Measurements from ENCODE around the gene SPON2. TPM values are rescaled to one million over a fixed set of nuclear protein-coding genes. Genes with fewer than 3 reads are reported as not detected.

SPON2 gene
- total RNA-seq, 1 experiment from 2014 or later: 2.3 TPM

DNA sequence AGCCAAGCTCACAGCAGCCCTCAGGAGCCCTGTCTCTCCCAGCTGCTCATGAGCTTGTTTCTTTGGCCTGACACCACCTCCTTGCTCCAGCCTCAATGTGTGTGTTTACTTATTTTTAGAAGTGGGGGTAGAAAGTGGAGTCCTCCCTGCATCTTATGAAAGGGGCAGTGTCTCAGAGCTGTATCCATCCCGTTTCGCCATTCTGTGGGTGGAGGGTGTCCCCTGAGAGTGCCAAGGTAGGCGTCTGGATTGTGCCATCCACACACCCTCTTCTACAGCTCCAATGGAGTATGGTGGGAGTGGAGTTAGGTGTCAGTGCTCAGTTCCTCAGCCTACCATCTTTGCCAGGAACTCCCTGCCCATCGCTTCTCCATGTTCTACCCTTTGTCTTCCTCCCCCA, 8.3 kb downstream of the SPON2 start:
- peaks cover 0 to 2% (median 1%) of the 10 kb centered on the region in 3 experiments; a peak in 4 of 7 replicates for H3K36me3 Mint-ChIP-seq (ENCODE audit: insufficient read depth in 1 of 3, low read depth in 3 of 3)
- H4K5ac ChIP-seq (ENCODE audit: insufficient read length, low read depth, low read length): no peak overlapping the region
- no peak overlapping the region for H2BK12ac ChIP-seq (ENCODE audit: insufficient read length, low read depth, low read length)
- H3K4me2 ChIP-seq (ENCODE audit: insufficient read depth, insufficient read length, low read length): no peak overlapping the region
- H3K79me1 ChIP-seq (ENCODE audit: insufficient read depth, low read depth, low read length, poor library complexity, severe bottlenecking): no peaks in the 10 kb centered on the region
- H3K56ac ChIP-seq (ENCODE audit: insufficient read length, low read depth, low read length): no peak overlapping the region
- no peak overlapping the region for H3K23ac ChIP-seq (ENCODE audit: insufficient read length, low read depth, low read length)
- H3K4me1 Mint-ChIP-seq: peaks cover 4% of the 10 kb centered on the region in 2 experiments; a peak in 3 of 4 replicates
- DNase-seq: no peak
- H3K27ac ChIP-seq (ENCODE audit: insufficient read length, low read depth, low read length): no peak overlapping the region
- no peak overlapping the region for H2BK20ac ChIP-seq (ENCODE audit: low read depth, low read length, poor library complexity, severe bottlenecking)
- WGBS (ENCODE audit: extremely low coverage, insufficient read length, low lambda C conversion rate): no CpG with 5 or more reads among the region's 4 CpGs
- H3K9ac ChIP-seq (ENCODE audit: extremely low read depth, insufficient read length, low read length): no peak overlapping the region
- H3K79me2 ChIP-seq (ENCODE audit: insufficient read depth, low read length): no peaks in the 10 kb centered on the region
- H2AFZ ChIP-seq (ENCODE audit: low read length): no peak overlapping the region
- H4K8ac ChIP-seq (replicated peaks; ENCODE audit: insufficient read length, low read depth, low read length): no peak overlapping the region
- no peaks in the 10 kb centered on the region for H4K20me1 ChIP-seq (ENCODE audit: control insufficient read depth, insufficient read depth, insufficient read length)
- peaks cover 8 to 20% of the 10 kb centered on the region in 2 experiments for H3K9me3 Mint-ChIP-seq
- no peak overlapping the region for H4K91ac ChIP-seq (ENCODE audit: insufficient read length, low read depth, low read length)
- no peak overlapping the region for H3T11ph ChIP-seq (ENCODE audit: low read length)
- H3K4me1 ChIP-seq (ENCODE audit: insufficient read depth, low read length): no peaks in the 10 kb centered on the region
- H2AK5ac ChIP-seq (ENCODE audit: insufficient read length, low read length): no peak overlapping the region
- H3K4ac ChIP-seq (ENCODE audit: low read depth, low read length): no peak overlapping the region
- H3K27me3 Mint-ChIP-seq (ENCODE audit: low read depth): peaks cover 65% of the 10 kb centered on the region
- H2BK15ac ChIP-seq (ENCODE audit: low read depth, low read length): no peak overlapping the region
- H3K14ac ChIP-seq (ENCODE audit: insufficient read depth, low read length): no peak overlapping the region
- TF ChIP-seq, protein P1, sequence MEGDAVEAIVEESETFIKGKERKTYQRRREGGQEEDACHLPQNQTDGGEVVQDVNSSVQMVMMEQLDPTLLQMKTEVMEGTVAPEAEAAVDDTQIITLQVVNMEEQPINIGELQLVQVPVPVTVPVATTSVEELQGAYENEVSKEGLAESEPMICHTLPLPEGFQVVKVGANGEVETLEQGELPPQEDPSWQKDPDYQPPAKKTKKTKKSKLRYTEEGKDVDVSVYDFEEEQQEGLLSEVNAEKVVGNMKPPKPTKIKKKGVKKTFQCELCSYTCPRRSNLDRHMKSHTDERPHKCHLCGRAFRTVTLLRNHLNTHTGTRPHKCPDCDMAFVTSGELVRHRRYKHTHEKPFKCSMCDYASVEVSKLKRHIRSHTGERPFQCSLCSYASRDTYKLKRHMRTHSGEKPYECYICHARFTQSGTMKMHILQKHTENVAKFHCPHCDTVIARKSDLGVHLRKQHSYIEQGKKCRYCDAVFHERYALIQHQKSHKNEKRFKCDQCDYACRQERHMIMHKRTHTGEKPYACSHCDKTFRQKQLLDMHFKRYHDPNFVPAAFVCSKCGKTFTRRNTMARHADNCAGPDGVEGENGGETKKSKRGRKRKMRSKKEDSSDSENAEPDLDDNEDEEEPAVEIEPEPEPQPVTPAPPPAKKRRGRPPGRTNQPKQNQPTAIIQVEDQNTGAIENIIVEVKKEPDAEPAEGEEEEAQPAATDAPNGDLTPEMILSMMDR (conservative IDR thresholded peaks at IDR 0.05): no peak
- H2BK120ac ChIP-seq (ENCODE audit: low read depth, low read length, poor library complexity, severe bottlenecking): no peak overlapping the region
- no peak overlapping the region; a peak in 1 of 5 replicates for H3K4me3 Mint-ChIP-seq
- no peak overlapping the region for H3K27ac Mint-ChIP-seq
- H2BK5ac ChIP-seq (ENCODE audit: insufficient read length, low read length): no peak overlapping the region
- H3K18ac ChIP-seq (ENCODE audit: insufficient read length, low read depth, low read length): no peak overlapping the region
- no peaks in the 10 kb centered on the region for H3K9me3 ChIP-seq (ENCODE audit: control insufficient read depth, low read depth, low read length)
- peaks cover 11% of the 10 kb centered on the region; the same call in 1 of the 2 replicates for H3K27me3 ChIP-seq (ENCODE audit: insufficient read depth, low read length)
- H3K23me2 ChIP-seq (ENCODE audit: insufficient read length, low read depth, low read length, poor library complexity, severe bottlenecking): no peaks in the 10 kb centered on the region

Data from H9 (cell line).